GM21825 (cell line): Measurements from ENCODE around the gene EVI5L.
"Not testable (repeated sequence)": the region's sequence is repeated elsewhere in the genome, so short reads cannot be mapped to it uniquely, and the experiment has no call there.

Experiments
- ATAC-seq: cut with Tn5 transposase; IDR thresholded peaks from one replicate; pipeline ENCODE4 v1.9.1; 2021; ENCODE audit warnings: mild to moderate bottlenecking, moderate library complexity; ENCODE audit not compliant: unreplicated experiment

The EVI5L gene

DNA sequence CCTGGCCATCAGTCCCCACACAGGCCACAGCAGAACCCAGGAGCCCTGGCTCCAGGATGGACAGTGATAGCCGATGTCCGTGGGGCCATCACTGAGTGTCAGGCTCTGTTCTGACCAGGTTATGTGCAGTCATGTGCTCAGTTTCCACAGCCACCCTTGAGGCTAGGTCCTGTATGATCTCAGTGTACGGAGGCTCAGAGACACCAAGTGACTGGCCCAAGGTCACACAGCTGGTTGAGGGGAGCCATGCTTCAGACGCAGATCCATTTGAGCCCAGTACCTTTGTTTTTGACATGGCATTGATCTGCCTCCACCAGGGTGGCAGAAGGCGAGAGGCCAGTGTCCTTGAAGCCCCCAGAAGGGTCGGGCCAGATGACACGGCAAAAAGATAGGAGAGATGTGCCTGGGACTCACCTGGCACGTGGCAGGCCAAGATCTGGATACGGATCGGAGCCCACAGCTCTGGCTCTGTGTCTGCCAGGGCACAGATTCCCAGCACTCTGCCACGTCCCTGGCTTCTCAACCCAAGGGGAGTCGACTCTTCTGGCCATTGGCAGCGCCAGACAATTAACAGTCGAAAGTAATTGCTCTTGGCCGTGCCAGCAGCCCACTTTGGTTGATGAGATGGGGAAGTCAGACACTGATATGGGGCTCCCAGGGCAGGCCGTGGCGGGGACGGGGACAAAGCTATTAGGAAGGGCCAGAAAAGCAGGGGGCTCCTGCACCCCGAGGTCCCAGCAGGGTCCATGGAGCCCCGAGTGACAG is 15.6 kb downstream of the EVI5L start:
- ATAC-seq = no peak

- no peak for ATAC-seq
Observed at GRCh38 chr19:7846155-7846646, 16.2 kb downstream of the EVI5L start.

DNA sequence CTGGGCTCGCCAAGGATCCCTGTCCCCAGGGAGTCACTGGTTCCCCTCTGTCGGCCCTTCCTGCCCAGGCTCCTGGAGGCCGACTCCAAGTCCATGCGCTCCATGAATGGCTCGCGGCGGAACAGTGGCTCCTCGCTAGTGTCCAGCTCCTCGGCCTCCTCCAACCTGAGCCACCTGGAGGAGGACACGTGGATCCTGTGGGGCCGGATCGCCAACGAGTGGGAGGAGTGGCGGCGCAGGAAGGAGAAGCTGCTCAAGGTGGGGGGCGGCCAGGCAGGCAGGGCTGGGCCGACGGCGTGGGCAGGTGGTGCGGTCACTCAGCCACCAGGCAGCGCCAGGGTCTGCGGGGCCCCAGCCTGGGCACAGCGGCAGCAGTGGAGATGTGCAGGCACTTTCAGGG is 17.6 kb downstream of the EVI5L start:
- no peak for ATAC-seq

GRCh38 chr19:7848779-7849457 is 18.9 kb downstream of the EVI5L start:
- no peak for ATAC-seq

DNA sequence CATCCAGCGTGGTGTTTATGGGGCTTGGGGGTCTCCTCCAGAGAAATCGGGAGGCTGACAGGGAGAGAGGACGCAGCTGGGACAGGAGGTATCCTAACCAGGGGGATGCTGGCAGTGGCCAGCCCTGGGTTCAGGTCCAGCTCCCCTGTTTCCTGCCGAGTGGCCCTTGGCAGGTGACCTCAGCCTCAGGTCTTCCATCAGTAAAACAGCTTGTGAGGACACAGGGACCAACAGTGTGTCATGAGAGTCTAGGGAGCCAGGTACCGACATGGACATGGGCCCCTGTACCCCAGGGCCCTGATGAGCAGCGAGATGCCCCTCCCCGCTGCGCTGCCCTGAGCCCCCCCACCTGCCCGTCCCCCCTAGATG is 19.6 kb downstream of the EVI5L start:
- no peak for ATAC-seq

DNA sequence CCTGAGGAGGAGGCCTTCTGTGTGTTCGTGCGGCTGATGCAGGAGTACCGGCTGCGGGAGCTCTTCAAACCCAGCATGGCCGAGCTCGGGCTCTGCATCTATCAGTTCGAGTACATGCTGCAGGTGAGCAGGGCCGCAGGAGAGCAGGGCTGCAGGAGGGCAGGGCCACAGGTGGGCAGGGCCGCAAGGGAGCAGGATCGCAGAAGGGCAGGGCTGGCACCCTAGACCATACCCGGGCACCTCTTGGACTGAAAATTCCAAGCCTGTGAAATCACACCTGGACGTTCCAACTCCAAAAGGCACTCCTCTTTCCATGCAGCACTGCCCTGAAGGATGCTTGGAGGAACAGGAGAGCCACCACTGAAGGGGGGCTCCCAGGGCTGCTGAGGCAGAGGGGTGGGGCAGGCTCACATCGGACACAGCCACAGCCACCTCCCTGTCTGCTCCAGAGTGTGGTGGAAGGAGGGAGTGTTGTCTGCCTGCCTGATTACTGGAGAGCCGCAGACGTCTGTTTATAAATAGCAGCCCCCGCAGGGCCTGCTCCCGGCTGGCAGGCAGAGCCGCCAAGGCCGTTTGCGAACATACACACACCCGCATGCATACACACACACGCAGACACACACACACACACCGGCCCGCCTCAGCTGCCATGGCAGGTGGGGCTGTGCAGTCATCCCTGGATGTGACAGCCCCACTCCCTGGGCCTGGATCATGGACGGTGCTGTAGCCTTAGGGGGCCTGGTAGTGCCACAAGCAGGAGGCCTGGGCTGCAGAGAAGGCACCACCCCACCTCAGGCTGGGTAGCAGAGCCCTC is 20.2 kb downstream of the EVI5L start:
- ATAC-seq = no peak

- ATAC-seq = no peak
Observed at GRCh38 chr19:7850945-7851622, 21.1 kb downstream of the EVI5L start.

DNA sequence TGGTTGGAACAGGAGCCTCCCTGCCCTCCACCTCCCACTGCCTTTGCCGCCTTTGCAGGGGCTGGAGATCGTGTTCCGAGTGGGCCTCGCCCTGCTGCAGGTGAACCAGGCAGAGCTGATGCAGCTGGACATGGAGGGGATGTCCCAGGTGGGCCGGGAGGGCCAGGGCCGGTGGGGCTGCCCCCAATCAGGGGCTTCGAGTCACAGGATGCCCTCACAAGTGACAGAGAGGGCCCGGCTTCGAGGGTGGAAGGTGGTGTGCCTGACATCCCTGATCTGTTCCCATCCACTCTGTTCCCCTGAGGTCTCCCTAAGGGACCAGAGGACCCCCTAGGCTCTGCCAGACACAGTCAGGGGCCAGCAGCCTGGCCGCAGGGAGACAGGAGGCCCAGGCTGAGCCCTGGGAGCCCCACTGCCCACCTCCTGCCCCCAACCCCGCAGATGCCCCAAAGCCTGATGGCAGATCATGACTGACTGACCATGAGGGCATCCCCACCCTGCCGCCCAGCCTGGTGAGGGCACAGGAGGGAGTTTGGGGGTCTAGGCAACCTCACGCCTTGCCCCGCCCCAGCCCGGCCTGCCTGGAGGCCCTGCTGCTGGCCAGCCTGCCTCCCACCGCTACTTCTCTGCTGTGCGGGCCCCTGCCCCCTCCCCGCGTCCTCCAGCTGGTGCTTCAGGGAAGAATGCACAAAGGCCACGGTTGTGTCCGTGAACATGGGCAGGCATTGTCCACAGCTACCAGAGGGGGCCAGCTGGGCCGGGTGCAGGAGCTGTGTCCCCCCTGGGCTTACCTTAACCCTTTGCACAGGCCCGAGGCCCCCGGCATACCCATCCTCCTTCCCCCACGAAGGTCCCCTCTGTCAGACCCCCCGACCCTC is 21.8 kb downstream of the EVI5L start:
- no peak for ATAC-seq

GRCh38 chr19:7852851-7853769 is 23.1 kb downstream of the EVI5L start:
- ATAC-seq = no peak

GRCh38 chr19:7853770-7854128 is 23.7 kb downstream of the EVI5L start:
- ATAC-seq = no peak

DNA sequence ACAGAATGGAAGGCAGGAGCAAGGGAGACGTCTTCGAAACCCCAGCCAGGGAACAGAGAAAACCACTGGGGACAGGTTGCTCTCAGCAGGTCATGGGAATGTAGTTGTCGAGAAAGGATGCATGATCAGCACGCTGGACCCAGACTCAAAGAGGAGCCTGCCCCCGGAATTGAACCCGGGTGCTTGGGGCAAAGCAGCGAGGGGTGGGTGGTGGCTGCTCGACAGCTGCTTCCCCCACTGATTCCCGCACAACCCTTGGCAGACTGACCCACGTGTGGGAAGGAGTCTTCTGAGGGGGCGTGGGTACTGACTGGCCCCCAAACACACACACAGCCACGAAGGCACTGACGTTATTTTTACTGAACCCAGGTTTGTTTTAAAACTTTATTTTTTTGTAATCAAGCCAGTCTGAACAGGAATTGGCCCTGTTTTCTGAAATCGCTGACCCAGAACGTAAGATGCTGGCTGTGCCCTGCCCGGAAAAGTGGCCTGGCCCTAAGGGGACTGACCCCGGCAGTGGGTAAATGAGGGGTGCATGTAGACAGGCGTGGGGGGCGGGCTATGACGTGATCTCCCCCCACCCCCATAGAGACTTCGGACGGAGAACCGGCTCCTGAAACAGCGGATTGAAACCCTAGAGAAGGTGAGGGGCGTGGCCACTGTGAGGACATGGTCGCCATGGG is 25.5 kb downstream of the EVI5L start:
- ATAC-seq = no peak

GRCh38 chr19:7856109-7856591 is 26.1 kb downstream of the EVI5L start:
- ATAC-seq = no peak

DNA sequence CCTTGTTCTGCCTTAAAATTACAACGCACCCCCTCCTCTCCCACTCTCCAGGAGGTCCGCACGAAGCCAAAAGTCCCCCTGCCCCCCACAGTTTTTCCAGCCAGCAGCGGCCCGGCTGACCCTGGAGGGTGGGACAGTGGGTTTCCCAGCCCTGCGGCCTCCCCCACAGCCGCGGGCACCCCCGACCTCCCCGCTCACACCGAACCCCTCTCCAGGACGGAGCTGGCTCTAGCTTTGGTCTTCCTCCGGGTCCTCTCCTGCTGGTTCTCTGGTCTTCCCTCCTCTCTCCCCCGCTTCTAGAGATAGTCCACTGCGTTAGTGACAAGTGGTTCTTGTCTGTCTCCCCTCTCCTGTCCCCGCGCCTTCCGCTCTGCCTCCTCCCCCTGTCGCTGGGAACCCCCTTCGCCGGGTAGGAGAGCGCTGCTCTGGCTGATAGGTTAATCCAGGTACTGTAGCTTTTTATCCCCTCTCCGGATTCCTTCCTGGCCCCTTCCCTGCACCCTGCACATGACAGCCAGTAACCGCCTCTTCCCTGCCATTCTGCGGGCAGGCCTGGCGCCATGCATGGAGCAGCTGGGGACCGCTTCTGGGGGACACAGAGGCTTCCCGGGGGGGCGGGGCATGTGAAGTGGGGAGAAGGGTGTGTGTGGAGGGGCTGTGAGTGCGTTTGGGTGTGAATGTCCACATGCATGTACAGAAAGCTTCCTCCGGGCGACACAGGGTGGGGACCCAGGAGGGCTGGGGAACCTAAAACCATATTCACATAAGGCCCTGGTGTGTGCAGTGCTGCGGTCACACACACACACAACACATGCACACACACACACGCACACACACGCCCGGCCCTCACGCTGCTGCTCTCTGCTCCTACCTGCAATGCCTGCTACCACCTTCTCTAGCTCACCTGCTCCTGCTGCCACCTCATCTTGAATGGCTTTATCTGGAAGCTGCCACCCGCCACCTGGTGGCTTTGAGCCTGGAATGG is 27.0 kb downstream of the EVI5L start:
- no peak for ATAC-seq

DNA sequence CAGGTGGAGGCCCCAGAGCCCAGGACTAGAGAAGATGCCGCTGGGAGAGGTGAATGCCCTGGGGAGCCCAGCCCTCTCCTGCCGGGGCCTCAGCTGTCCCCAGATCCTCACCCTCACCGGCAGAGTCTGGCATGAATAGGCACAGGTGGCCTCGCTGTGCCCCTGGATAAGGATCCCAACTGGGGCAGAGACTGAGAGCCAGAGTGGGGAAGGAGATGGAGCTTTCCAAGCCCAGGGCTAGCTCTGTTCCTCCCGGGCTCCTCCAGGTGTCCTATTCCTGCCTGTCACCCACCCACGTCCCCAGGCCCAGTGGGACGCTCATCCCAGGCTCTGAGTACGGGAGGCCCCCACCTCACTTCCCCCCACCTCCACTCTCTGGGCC is 27.7 kb downstream of the EVI5L start:
- ATAC-seq = no peak

DNA sequence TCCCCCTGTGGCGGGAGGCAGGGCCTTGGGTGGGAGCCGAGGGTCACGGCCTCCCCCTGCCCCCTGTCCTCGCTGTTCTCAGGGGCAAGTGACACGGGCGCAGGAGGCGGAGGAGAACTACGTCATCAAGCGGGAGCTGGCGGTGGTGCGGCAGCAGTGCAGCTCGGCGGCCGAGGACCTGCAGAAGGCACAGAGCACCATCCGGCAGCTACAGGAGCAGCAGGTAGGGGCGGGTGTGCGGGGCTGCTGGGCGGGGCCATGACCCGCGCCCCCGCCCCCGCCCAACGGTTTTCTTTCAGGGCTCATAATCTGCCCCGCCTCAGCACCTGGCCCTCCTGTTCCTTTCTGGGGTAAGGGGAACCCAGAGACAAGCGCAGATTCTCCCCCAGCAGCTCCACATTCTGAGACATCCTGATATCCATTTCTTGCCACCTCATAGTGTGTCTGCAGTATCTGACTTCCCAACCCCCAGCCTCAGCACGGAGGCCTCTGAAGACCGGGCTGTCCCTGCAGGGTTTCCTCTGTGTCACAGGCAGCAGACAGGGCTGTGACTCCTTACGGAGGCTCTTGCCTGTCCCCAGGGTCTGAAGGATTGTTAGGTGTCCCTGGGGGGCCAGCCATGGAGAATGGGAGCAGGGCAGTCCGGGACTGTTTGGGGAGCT is 28.2 kb downstream of the EVI5L start:
- no peak for ATAC-seq

- not testable (repeated sequence) for ATAC-seq
Observed at GRCh38 chr19:7859087-7859486, 29.1 kb downstream of the EVI5L start.
